K562 (cell line): Measurements from ENCODE around the gene RNF167. TPM values are rescaled to one million over a fixed set of nuclear protein-coding genes. Genes with fewer than 3 reads are reported as not detected.

ENCODE experiments used
- ATAC-seq: fragments of 200-7000 bp; cut with Tn5 transposase; 3 replicates; pipeline ENCODE4 v1.9.1; 2020; ENCODE audit warnings: moderate library complexity
- BruUV-seq: library from RNA; stranded (reverse); fragments of 400-500 nt; replicated peaks from 2 replicates; lab custom pipeline; 2021; lab: Mats Ljungman, UMichigan
- CTCF ChIA-PET: fragments of 300-600 bp; formaldehyde crosslinking; extraction: SDS; loops from one replicate; lab custom pipeline; 2021; ENCODE audit warnings: low intra/inter-chr PET ratio; lab: Yijun Ruan, JAX
- POLR2A ChIA-PET: fragments of 300-600, 350-650 bp; sonication (Branson Sonifier 250); formaldehyde crosslinking; extraction: SDS; loops from one replicate; lab custom pipeline; 2021; ENCODE audit warnings: antibody characterized with exemption, inconsistent platforms; lab: Yijun Ruan, JAX
- DNase-seq, 4 experiments: peaks; one replicate each; pipeline versions ENCODE4 v3.0.0 to v3.0.0-alpha.2; 2011 to 2018; ENCODE audit warnings: low spot score in 3 of 4, mixed read lengths in 3 of 4; ENCODE audit errors: extremely low read depth in 1 of 4
- FAIRE-seq: peaks from 2 replicates; lab custom pipeline; 2011; peaks lifted over from hg19 to GRCh38; lab: Jason Lieb, UNC
- H2AFZ ChIP-seq: 2 replicates; pipeline ENCODE4 v1.6.0; 2011; ENCODE audit warnings: low read depth, low read length, control low read depth, inconsistent platforms
- H3K27ac ChIP-seq: fragments of 200-600 bp; 3 replicates; pipeline ENCODE4 v1.8.0; 2011; ENCODE audit warnings: low read depth, mild to moderate bottlenecking, control low read depth, inconsistent platforms, low read length, moderate library complexity, mixed read lengths; ENCODE audit errors: extremely low read depth
- H3K27me3 ChIP-seq, 2 experiments: fragments of 300-600 bp in 1 of 2; 2 replicates in 1 of 2; 3 replicates in 1 of 2; pipeline versions ENCODE4 v1.6.0 to v1.8.0; 2011; ENCODE audit warnings: inconsistent platforms in 2 of 2, low read length in 2 of 2, mild to moderate bottlenecking in 1 of 2, mixed read lengths in 1 of 2, moderate library complexity in 1 of 2; ENCODE audit not compliant: control insufficient read depth in 2 of 2, insufficient read depth in 2 of 2
- H3K36me3 ChIP-seq: fragments of 300-600 bp; 3 replicates; pipeline ENCODE4 v1.8.0; 2011; ENCODE audit warnings: mild to moderate bottlenecking, low read length, inconsistent platforms; ENCODE audit not compliant: control insufficient read depth, insufficient read depth
- H3K4me1 ChIP-seq, 2 experiments: fragments of 200-600 bp in 1 of 2; replicated peaks in 1 of 2; 2 replicates in 1 of 2; 3 replicates in 1 of 2; pipeline versions ENCODE4 v1.5.1 to v1.8.0; 2011; ENCODE audit warnings: inconsistent platforms in 2 of 2, low read length in 2 of 2, mild to moderate bottlenecking in 1 of 2, mixed read lengths in 1 of 2, moderate library complexity in 1 of 2; ENCODE audit not compliant: control insufficient read depth in 2 of 2, insufficient read depth in 2 of 2
- H3K4me2 ChIP-seq: 2 replicates; pipeline ENCODE4 v1.6.1; 2011; ENCODE audit warnings: low read length, control low read depth, inconsistent platforms, mixed read lengths; ENCODE audit not compliant: insufficient read depth
- H3K4me3 ChIP-seq: fragments of 200-600 bp; sonication (generic), shearing (Covaris generic); 2 replicates; pipeline ENCODE4 v1.5.1; 2016; ENCODE audit warnings: control low read depth, inconsistent platforms
- H3K79me2 ChIP-seq: fragments of 200-600 bp; 3 replicates; pipeline ENCODE4 v1.8.0; 2011; ENCODE audit warnings: low read length, inconsistent platforms; ENCODE audit not compliant: control insufficient read depth, insufficient read depth
- H3K9ac ChIP-seq, 2 experiments: 2 replicates each; pipeline versions ENCODE4 v1.6.0 to v1.6.1; 2011; ENCODE audit warnings: low read depth in 2 of 2, low read length in 2 of 2, control low read depth in 1 of 2, inconsistent platforms in 1 of 2, mild to moderate bottlenecking in 1 of 2, mixed read lengths in 1 of 2; ENCODE audit not compliant: insufficient read depth in 1 of 2
- H3K9me1 ChIP-seq: one replicate; pipeline ENCODE4 v1.6.0; 2011; ENCODE audit warnings: inconsistent platforms, mild to moderate bottlenecking, low read length, moderate library complexity; ENCODE audit not compliant: control insufficient read depth, insufficient read depth
- H3K9me3 ChIP-seq: replicated peaks from 2 replicates; pipeline ENCODE4 v1.5.1; 2011; ENCODE audit warnings: low read depth, low read length, inconsistent platforms; ENCODE audit not compliant: control insufficient read depth, insufficient read depth
- H4K20me1 ChIP-seq: replicated peaks from 2 replicates; pipeline ENCODE4 v1.6.1; 2011; ENCODE audit warnings: low read length, inconsistent platforms, mixed read lengths; ENCODE audit not compliant: control insufficient read depth, insufficient read depth
- ARID3B ChIP-seq: fragments of 250-450 bp; sonication (Bioruptor Pico); IDR thresholded peaks from 2 replicates; pipeline ENCODE4 v1.4.0; 2020; ENCODE audit warnings: borderline replicate concordance
- DNMT1 ChIP-seq: fragments of 450-650 bp; IDR thresholded peaks from 2 replicates; pipeline ENCODE4 v1.6.1; 2016; ENCODE audit warnings: antibody characterized with exemption, mild to moderate bottlenecking
- FOXA1 ChIP-seq: fragments of 450-650 bp; IDR thresholded peaks from 2 replicates; pipeline ENCODE4 v1.6.1; 2016; ENCODE audit warnings: mild to moderate bottlenecking, borderline replicate concordance
- MED1 ChIP-seq: sonication (generic); formaldehyde crosslinking; IDR thresholded peaks from 2 replicates; pipeline ENCODE4 v1.8.1; 2023; ENCODE audit warnings: missing genetic modification reagents, borderline replicate concordance
- SETDB1 ChIP-seq: IDR thresholded peaks from one replicate; pipeline ENCODE4 v1.6.1; 2012; ENCODE audit warnings: low read length, control low read depth, inconsistent platforms
- SIN3A ChIP-seq, 2 experiments: fragments of 150-350 bp in 1 of 2; IDR thresholded peaks; 2 replicates each; pipeline ENCODE4 v1.6.1; 2011 to 2016; ENCODE audit warnings: borderline replicate concordance in 2 of 2, low read depth in 2 of 2, low read length in 2 of 2, mild to moderate bottlenecking in 2 of 2, moderate library complexity in 2 of 2; ENCODE audit not compliant: control insufficient read depth in 1 of 2
- SMARCC2 ChIP-seq: fragments of 450-650 bp; IDR thresholded peaks from 2 replicates; pipeline ENCODE4 v1.6.1; 2017; ENCODE audit warnings: antibody characterized with exemption, moderate library complexity, mild to moderate bottlenecking, low read depth
- USF2 ChIP-seq: sonication (generic); formaldehyde crosslinking; IDR thresholded peaks from 2 replicates; pipeline ENCODE4 v1.5.0; 2020; ENCODE audit warnings: missing genetic modification reagents
- ZNF318 ChIP-seq, 2 experiments: fragments of 450-650 bp; IDR thresholded peaks; 2 replicates each; pipeline ENCODE4 v1.6.1; 2016; ENCODE audit warnings: mild to moderate bottlenecking in 2 of 2, borderline replicate concordance in 1 of 2, low read depth in 1 of 2, moderate library complexity in 1 of 2
- ZNF561 ChIP-seq: fragments of 450-650 bp; formaldehyde crosslinking; conservative IDR thresholded peaks from 2 replicates; pipeline ENCODE4 v1.4.0; 2020; ENCODE audit warnings: mild to moderate bottlenecking, moderate library complexity
- WGBS: fragments of 100-300 bp; shearing (Covaris generic); methylation state at CpG from one replicate; pipeline ENCODE4 v1.1.6; 2016; ENCODE audit warnings: low coverage, mixed read lengths; ENCODE audit not compliant: insufficient coverage; ENCODE audit errors: missing lambda C conversion rate; 5-methylcytosine and 5-hydroxymethylcytosine counted together
- in situ Hi-C: fragments of 300-500 bp; cut with MboI; formaldehyde crosslinking; loops from 4 replicates; pipeline ENCODE4 v1.15.0; 2018; ENCODE audit warnings: inconsistent platforms, mixed read lengths
- intact Hi-C: fragments of 100-400 bp; cut with micrococcal nuclease; formaldehyde crosslinking; loops from 2 replicates; pipeline ENCODE4 v1.14.2; 2022
- polyA plus RNA-seq, 8 experiments: library from polyadenylated mRNA; depleted of rRNA in 4 of 8; stranded (reverse) in 5 of 8; unstranded in 3 of 8; fragments of >200 nt; fragmentation: Nextera tagmentation in 2 of 8; fragmentation: Illumina TruSeq in 1 of 8; extraction: Ambion mirVana in 2 of 8; extraction: Trizol in 1 of 8; gene quantifications; 2 replicates each; pipeline versions ENCODE4 v1.2.1 to v1.2.3, GENCODE V29; 2011 to 2014; ENCODE audit warnings: inconsistent platforms in 1 of 8, missing spikeins in 1 of 8
- total RNA-seq, 7 experiments: library from RNA; depleted of rRNA in 6 of 7; stranded (reverse); fragments of >200 nt in 6 of 7; fragmentation: Illumina TruSeq in 2 of 7; extraction: Trizol in 2 of 7; gene quantifications; 2 replicates each; pipeline versions ENCODE4 v1.2.1 to v1.2.3, GENCODE V29; 2011 to 2021; ENCODE audit warnings: low replicate concordance in 1 of 7

RNF167 gene
- total and polyA plus RNA-seq, 9 of the 15 experiments (the other 6 are each of a cell fraction or from before 2014, with no cell fraction given) = 16.5 to 143 (median 45.5) TPM

- H3K9ac ChIP-seq = no peak overlapping the region
- FAIRE-seq (no peak), DNase-seq (no peak), ATAC-seq (no peak)
- no peaks in the 10 kb centered on the region for H3K79me2 ChIP-seq
- H3K4me3 ChIP-seq = no peak overlapping the region
- H3K27ac ChIP-seq = no peak overlapping the region
- H3K9me3 ChIP-seq = no peaks in the 10 kb centered on the region
- no peaks in the 10 kb centered on the region for H3K27me3 ChIP-seq
- no peak overlapping the region for H2AFZ ChIP-seq
- peaks cover 0 to 23% of the 10 kb centered on the region in 2 experiments; a peak in 2 of 5 replicates for H3K4me1 ChIP-seq
- peaks cover 71% of the 10 kb centered on the region; the same call in 2 of the 3 replicates for H3K36me3 ChIP-seq
- WGBS = 96% methylated on average over 12 of the region's 31 CpGs
- CTCF ChIA-PET = no interaction called here
- POLR2A ChIA-PET = no interaction called here
- BruUV-seq = no TSS peak
- 0 out of 2 replicates have a peak, but pooled peaks cover 1% of the 10 kb centered on the region for H4K20me1 ChIP-seq
- no peaks in the 10 kb centered on the region for H3K9me1 ChIP-seq
- in situ Hi-C loops (no loop called here), intact Hi-C loops (no loop called here)
- H3K4me2 ChIP-seq = no peak overlapping the region
- TF ChIP-seq SETDB1 = no peak
- no peak for TF ChIP-seq USF2 (CRISPR knock-in tag)
- no peak for TF ChIP-seq SIN3A (IDR thresholded peaks at IDR 0.05; ENCODE audit: borderline replicate concordance in 2 of 2, control insufficient read depth in 1 of 2, low read depth in 2 of 2, low read length in 2 of 2)
- TF ChIP-seq ZNF561 (CRISPR knock-in tag) = no peak
- no peak for TF ChIP-seq DNMT1
- TF ChIP-seq ZNF318 (IDR thresholded peaks at IDR 0.05; ENCODE audit: borderline replicate concordance in 1 of 2, low read depth in 1 of 2) = no peak
- no peak for TF ChIP-seq FOXA1
- no peak for TF ChIP-seq MED1 (CRISPR knock-in tag)
- TF ChIP-seq SMARCC2 = no peak
- no peak for TF ChIP-seq ARID3B (CRISPR knock-in tag)
These were observed 46.1 kb upstream of the RNF167 start for GRCh38 chr17:4893721-4894560.
